Astrocyte of the spinal cord (primary cell): Measurements from ENCODE around the gene ZNF532.

ENCODE experiments used
- DNase-seq: peaks from one replicate; pipeline ENCODE4 v3.0.0; 2011; ENCODE audit warnings: low read depth, low spot score
- H3K4me3 ChIP-seq: 2 replicates; pipeline ENCODE4 v1.5.1; 2011; ENCODE audit warnings: low read depth, mild to moderate bottlenecking, low read length, moderate library complexity
- CTCF ChIP-seq: IDR thresholded peaks from 2 replicates; pipeline ENCODE4 v1.5.1; 2012; ENCODE audit warnings: low read depth, mild to moderate bottlenecking, low read length, inconsistent platforms
- in situ Hi-C: cut with HindIII; loops from 2 replicates; pipeline ENCODE4 v1.10.0; 2017; ENCODE audit warnings: low sequenced_read_pairs

ZNF532 gene

GRCh38 chr18:58928386-58928785, 63.7 kb downstream of the ZNF532 start:
- DNase-seq: no peak
- TF ChIP-seq CTCF: no peak
- no peak overlapping the region for H3K4me3 ChIP-seq
- in situ Hi-C loops: no loop called here

DNA sequence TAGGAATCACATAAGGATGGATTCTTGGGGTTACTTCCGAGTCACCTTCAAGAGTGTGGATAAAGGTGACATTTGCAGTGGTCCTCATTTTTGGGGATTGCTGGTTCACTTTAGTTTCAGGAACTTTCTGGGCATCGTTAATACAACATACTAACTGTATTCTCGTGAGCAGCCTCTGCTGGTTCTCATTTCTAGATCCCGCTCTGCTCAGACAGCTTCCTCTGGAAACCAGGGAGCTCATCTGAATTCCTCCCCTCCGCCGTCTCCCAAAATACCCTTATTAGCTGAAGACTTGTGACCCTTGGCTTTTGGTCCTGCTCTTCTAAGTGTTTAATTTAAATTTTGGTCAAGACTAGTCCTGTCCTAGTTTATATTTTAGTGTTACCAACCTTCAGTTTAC, 64.5 kb downstream of the ZNF532 start:
- H3K4me3 ChIP-seq: no peak overlapping the region
- DNase-seq: no peak
- in situ Hi-C loops: no loop called here
- no peak for TF ChIP-seq CTCF

GRCh38 chr18:58934356-58934755, 69.7 kb downstream of the ZNF532 start:
- TF ChIP-seq CTCF: no peak
- DNase-seq: no peak
- in situ Hi-C loops: no loop called here
- no peak overlapping the region for H3K4me3 ChIP-seq

GRCh38 chr18:58934933-58935577, 70.4 kb downstream of the ZNF532 start:
- no peak overlapping the region for H3K4me3 ChIP-seq
- in situ Hi-C loops: no loop called here
- TF ChIP-seq CTCF: no peak
- DNase-seq: no peak

GRCh38 chr18:58937071-58937886, 72.6 kb downstream of the ZNF532 start:
- TF ChIP-seq CTCF: no peak
- DNase-seq: peak; percentile 69
- in situ Hi-C loops: no loop called here
- no peak overlapping the region for H3K4me3 ChIP-seq

GRCh38 chr18:58937887-58938267, 73.2 kb downstream of the ZNF532 start:
- in situ Hi-C loops: no loop called here
- TF ChIP-seq CTCF: no peak
- DNase-seq: no peak
- no peak overlapping the region for H3K4me3 ChIP-seq
